DMS153 treated with DMSO at 0.1 percent for 48 hours (cell line): ENCODE data around the gene CSF2.

Experiments used
- DNase-seq: peaks from one replicate; lab custom pipeline; 2025; ENCODE audit not compliant: unreplicated experiment; lab: John Stamatoyannopoulos, UW

Gene CSF2

DNA sequence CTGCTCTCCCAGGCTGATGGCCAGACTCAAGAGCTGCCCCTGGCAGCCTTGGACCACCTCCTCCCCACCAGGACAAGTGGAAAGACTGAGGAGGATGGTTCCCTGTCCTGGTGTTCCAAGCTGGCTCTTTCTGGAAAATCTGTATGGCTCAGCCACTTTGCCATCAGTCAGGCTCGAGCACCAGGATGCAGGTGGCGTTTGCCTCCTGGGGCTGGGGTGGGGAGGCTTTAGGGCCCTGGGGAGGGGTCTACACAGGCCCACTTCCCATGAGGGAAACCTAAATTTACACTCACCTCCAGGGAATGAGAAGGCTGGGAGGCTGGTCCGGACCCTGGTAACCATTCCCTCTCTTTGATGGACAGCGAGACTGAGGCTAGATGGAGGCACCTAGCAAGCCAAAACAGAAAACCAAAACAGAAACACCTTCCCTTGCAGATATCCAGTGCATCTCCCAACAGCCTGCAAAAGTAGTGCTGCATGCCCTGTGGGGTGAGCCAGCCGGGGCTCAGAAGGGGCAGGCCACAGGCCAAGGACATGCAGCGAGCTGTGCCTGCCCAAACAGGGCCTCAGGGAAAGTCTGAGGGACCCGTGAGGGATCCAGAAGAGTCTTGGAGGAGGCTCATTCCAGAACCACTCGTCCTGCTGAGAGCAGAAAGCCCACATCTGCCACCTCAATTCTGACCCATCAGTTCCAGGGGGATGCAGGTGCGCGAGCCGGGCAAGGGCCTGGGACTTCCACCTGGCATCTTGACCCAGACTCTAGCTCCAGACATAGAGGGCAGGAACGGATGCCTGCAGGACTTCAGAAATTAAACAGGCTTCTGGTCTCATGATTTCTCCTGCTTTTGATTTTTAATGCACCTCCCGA lies 5.4 kb upstream of the CSF2 start:
- DNase-seq, result no peak

DNA sequence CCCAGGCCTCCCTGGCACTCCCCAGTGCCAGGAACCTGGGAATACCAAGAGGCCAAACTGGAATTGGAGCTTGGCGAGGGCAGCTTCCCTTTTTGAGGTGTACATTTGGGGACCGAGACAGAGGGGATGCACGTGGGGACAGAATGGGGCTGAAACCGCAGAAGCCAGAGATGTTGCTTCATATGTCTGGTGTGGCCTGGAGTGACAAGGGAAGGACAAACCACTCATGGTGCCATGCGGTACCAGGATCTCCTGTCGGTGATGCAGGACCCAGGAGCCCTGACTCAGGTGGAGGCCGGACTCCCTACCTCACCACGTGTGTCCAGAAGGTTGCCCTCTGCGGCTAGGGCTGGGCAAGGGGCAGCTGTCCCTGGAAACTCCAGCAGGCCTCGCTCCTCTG lies 4.0 kb upstream of the CSF2 start:
- DNase-seq, result no peak

DNA sequence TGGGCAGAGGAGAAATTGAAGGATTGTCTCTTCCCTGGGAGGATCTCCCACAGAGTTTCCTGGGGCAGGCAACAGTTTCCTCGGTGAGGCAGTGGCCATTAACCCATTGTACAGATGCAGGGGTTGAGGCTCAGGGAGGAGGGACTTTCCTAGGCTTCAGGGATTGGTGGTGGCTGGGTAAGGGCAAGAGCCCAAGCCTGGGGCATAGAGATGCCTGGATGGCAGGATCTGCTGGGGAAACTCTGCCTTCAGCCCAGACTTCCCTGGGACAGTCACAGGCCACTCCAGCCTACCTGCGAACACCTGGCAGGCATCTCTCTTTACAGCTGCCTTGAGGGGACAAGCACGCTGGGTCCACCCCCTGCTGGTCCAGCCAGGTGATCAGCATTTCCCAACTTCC lies 3.6 kb upstream of the CSF2 start:
- DNase-seq, result no peak

DNA sequence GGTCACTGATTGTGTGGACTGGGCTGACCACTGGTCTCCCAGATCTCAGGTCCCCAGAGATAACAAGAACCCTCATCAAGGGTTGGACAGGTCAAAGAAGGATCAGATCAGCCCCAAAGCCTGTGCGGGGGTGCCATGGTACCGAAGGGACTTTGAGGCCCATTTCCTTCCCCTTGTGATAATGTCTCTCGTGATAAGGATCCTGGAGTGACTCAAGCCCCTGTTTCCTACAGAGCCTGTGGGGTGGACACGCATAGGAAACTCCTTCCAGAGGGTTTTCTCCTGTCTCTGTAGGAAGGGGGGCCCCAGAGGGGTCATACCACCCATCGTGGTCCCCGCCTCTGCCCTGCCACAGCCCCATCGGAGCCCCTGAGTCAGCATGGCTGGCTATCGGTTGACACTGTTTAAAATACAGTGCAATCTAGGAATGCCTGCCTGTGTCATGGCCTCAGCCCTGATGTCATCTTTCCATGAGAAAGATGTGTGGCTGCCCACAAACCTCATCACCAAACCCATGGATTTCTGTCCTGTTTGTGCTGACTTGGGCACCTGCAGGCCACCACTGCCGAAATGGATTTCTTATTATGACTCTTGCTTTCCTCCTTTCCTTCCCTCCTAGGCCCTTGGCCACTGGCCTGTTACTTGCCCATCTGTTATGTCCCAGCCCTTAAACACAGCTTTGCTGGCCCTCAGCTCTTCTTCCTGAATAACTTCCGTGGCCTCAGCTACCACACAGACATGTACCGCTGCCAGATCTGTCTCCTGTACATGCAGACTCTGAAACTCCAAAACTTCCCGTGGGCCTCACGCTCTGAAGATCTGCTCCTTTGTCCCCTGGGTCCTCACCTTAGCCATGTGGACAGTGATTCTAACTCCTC lies 2.9 kb upstream of the CSF2 start:
- DNase-seq, result no peak

DNA sequence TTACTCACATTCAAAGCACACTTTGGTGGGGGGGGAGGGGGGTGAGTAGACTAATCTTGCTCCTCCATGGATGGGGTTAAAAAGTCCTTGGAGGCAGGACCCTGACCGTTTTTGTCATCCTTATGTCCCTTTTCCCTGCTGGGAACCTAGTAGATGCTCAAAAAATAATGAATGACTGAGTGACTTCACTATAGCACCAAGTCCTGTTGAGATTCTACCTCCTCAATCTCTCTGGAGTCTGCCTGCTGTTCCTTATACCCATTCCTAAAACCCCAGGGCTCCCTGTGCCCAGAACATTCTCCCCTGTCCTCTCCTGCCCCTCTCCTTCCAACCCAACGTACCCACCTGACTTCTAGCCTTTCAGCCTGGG lies 2.3 kb upstream of the CSF2 start:
- DNase-seq, result no peak

DNA sequence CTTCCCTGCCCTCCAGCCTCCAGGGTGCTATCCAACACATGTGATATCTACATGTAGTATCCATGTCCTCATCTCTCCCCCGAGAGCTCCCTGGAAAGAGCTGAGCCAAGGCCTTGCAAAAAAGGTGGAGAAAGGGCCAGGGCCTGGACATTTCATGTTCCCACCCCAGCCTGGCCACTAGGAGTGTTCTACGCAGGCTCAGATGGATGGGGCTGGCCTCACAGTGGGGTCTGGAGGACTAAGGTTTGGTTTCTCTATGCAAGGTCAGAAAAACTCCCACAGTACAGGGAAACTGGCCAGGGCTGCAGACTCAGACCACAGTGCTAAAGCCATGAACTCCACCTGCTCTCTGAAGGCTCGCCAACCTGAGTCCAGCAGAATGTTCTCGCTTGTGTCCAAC lies 1.5 kb upstream of the CSF2 start:
- DNase-seq, result no peak

DNA sequence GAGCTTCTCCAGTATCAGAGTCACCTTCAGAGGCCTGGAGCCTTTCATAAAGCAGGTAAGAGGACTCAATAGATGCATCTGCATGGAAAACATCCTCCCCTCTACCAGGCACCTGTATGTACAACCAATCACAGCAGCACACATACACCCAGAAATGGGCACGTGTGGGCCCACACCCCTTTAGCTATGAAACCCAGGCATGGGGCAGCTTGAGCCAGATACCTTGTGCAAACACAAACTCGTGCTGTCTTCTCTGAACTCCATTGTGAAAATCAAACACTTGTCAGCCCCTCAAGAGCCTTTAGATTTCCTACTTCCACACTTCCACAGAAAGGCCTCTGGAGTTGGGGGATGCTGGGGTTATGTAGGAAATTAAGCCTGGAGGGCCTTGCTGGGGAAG lies 1.1 kb upstream of the CSF2 start:
- no peak for DNase-seq

DNA sequence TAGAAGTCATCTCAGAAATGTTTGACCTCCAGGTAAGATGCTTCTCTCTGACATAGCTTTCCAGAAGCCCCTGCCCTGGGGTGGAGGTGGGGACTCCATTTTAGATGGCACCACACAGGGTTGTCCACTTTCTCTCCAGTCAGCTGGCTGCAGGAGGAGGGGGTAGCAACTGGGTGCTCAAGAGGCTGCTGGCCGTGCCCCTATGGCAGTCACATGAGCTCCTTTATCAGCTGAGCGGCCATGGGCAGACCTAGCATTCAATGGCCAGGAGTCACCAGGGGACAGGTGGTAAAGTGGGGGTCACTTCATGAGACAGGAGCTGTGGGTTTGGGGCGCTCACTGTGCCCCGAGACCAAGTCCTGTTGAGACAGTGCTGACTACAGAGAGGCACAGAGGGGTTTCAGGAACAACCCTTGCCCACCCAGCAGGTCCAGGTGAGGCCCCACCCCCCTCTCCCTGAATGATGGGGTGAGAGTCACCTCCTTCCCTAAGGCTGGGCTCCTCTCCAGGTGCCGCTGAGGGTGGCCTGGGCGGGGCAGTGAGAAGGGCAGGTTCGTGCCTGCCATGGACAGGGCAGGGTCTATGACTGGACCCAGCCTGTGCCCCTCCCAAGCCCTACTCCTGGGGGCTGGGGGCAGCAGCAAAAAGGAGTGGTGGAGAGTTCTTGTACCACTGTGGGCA lies 642 bp downstream of the CSF2 start:
- DNase-seq, result no peak

DNA sequence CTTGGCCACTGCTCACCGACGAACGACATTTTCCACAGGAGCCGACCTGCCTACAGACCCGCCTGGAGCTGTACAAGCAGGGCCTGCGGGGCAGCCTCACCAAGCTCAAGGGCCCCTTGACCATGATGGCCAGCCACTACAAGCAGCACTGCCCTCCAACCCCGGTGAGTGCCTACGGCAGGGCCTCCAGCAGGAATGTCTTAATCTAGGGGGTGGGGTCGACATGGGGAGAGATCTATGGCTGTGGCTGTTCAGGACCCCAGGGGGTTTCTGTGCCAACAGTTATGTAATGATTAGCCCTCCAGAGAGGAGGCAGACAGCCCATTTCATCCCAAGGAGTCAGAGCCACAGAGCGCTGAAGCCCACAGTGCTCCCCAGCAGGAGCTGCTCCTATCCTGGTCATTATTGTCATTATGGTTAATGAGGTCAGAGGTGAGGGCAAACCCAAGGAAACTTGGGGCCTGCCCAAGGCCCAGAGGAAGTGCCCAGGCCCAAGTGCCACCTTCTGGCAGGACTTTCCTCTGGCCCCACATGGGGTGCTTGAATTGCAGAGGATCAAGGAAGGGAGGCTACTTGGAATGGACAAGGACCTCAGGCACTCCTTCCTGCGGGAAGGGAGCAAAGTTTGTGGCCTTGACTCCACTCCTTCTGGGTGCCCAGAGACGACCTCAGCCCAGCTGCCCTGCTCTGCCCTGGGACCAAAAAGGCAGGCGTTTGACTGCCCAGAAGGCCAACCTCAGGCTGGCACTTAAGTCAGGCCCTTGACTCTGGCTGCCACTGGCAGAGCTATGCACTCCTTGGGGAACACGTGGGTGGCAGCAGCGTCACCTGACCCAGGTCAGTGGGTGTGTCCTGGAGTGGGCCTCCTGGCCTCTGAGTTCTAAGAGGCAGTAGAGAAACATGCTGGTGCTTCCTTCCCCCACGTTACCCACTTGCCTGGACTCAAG lies 1.5 kb downstream of the CSF2 start:
- no peak for DNase-seq

DNA sequence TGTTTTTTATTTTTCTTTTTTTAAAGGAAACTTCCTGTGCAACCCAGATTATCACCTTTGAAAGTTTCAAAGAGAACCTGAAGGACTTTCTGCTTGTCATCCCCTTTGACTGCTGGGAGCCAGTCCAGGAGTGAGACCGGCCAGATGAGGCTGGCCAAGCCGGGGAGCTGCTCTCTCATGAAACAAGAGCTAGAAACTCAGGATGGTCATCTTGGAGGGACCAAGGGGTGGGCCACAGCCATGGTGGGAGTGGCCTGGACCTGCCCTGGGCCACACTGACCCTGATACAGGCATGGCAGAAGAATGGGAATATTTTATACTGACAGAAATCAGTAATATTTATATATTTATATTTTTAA lies 2.1 kb downstream of the CSF2 start:
- no peak for DNase-seq

DNA sequence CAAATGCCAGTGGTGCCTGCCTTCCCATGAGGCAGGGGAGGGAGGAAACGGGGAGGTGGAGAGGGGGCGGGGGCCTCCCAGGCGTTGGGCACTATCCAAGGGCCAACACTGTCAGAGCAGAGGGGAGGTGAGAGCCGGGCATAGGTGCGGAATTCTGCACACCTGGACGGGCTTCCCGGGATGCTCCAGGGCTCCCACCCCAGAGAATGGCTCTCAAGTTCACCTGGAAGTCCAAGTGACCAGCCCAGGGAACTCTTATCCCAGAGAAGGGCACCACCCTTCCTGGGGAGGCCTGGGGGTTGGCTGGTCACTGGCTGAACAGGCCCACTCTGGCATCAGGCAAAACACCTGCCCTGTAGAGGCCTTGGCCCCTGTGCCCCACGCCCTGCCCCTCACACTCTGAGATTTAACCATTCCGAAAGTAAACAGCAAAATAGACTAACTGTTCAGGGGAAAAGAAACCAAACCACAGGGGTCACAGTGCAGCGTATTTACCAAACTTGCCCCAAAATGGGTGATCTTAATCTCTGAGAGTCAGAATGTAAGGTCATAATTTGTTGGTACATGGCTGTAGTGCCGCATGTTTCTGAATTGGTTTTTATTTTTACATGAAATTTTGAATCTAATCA lies 2.7 kb downstream of the CSF2 start:
- no peak for DNase-seq

DNA sequence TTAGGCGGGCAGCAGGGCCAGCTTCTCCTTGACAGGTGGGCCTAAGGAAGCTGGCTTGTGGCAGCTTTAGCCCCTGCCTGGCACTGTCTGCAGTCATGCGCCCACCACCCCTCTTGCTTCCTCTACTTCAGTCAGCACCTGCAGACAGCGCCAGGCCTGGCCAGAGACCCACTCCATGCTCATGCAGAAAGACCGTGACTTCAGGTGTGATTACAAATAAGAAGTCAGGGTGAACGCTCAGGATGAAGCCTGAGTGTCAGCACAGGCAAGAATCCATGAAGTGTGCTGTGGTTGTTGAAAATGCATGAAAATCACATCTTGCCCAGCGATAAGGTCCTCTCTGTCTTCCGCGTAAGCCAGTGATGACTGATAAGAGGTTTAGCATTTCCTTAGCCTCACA lies 3.4 kb downstream of the CSF2 start:
- no peak for DNase-seq

DNA sequence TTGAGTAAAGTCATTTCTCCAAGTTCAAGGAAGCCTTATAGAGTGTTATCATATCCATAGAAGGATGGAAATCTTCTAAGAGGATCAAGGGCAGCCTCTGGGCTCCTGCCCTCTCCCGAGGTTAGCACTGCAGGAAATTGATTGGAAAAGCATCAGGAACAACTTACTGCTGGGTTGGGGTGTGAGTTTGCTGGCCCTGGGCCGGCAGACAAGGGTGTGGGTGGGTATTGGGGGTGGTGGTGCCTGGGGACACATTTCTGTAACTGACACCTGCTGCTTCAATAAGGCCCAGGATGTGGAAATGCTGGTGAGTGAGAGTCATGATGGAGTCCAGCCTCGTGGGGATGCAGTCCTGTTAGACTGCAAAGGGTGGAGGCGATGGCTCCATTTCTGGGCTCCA lies 5.5 kb downstream of the CSF2 start:
- DNase-seq, result no peak

DNA sequence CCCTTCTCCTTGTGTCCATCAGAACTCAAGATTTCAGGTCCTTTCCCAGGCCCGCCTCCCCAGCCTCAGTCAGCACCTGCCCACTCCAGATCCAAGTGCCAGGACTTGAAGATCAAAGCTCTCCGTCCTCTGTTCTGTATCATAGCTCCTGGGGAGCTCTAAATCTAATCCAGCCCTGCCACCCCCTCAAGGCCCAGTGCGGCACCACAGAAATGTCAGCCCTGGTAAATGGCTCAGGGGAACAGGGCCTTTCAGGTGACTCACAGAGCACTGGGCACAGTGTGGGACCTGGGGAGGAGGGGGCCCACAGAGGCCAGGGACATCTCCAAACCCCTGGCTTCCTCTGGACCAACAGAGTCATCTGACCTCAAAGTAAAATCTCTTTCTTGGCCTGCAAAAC lies 6.0 kb downstream of the CSF2 start:
- no peak for DNase-seq

DNA sequence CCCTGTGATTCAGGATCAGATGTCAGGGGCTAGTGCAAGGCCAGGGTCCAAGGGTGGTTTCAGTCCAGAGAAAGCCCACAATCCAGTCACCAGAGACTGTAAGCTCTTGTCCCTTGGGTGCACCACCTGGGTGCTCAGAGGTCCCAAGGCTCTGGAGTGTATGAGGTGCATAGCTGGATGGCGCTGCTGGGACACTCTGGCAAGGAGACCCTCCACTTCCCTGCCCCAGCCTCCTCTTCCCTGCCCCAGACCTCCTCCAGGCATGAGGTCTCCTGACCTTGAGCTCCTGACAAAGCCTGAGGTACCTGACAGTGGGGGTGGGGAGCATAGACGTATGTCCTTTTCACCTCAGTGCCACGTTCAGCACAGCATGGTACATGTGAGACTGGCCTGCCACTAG lies 7.0 kb downstream of the CSF2 start:
- DNase-seq, result no peak

DNA sequence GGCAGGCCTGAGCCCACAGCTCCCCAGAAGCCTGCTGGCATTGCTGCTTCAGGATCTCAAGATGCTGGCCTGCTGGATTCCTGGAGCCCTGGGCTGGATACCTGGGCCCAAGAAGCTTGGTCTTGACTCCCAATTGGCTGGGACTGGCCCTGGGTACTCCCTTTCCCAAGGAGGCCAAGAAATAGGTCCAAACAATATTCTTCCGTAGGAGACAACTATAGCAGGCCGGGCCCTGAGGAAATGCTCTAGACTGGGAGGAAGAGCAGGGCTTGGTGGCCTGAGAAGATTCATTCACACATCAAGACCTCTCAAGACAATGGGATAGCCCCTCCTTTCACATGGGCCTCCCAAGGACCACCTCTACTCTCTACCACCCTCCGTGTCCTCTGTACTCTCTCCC lies 7.9 kb downstream of the CSF2 start:
- no peak for DNase-seq

DNA sequence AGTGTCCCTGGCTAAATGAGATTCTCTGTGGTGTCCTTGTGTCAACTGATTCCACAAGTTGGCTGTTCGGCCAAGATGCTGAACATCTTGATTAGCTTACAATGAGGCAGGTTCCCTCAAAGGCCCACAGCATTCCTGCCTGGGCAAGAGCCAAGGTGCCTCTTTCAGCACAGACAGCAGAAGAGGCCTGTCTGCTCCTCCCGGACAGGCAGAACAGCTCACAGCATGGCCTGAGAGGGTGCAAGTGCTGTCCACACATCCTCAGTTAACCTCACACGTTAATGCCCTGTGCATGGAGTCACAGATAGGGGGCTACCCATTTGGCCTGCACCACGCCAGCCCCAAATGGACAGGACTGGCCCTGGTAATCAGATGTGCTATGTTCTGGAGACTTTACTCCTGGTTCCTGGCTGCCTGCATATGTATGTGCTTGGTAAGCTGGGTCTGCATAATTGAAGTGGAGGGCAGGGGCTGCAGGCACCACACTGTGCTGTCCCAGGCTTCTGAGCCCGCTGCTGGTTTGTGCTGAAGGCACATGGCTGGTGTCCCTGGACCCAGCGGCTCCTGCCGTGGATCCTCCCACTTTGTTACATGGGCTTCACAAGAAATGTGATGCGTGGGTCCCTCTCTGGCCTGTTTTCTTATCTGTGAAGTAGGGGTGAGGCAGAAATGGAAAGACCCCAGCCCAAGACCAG lies 8.9 kb downstream of the CSF2 start:
- no peak for DNase-seq

DNA sequence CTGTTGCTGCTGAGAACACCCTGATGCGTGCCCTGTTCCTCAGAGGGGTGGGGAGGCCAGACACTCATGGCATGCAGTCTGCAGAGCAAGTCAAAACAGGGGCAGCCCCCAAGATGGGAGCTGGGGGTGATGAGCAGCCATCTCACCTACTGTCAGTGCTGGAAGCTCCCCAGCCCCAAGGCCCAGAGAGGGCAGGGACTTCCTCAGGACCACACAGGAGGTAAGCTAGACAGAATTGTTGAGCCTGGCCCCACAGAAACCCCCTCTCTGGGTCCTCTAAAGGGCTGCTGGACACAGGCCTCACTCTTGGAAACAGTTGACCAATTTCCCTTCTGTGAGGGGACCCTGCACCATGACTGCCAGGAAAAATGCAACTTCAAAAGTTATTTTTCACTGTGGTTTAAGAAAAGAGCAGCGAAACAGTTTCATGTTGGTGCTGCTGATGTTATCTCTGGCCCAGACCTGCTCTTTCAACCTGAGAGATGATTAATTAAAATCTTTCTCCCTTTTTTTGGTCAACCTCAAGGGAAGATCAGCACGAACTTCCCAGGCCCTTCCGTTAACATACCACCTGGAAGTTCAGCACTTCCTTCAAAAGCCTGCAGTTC lies 9.6 kb downstream of the CSF2 start:
- DNase-seq, result no peak

DNA sequence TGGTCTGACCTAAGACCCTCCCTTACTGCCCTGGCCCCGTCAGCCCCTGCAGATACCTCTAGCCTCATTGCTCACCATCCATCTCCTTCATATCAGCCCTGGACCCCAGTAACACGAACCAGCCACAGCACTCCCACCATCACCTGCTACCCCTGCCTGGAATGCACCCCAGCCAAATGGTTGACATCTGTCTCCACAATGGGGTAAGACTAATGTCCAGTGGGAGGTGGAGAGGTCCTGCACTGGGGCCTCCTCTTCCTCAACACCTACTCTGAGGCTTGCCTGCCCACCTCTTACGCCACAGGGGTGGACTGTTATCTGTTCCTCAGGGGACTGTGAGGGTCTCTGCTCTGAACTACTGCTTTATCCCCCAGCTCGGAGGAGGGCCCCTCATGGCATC lies 12.1 kb downstream of the CSF2 start:
- no peak for DNase-seq
